Measurements from ENCODE around the gene CSF1. TPM values are rescaled to one million over a fixed set of nuclear protein-coding genes. Genes with fewer than 3 reads are reported as not detected.
"Not testable (repeated sequence)": the region's sequence is repeated elsewhere in the genome, so short reads cannot be mapped to it uniquely, and the experiment has no call there.

Gene CSF1
- total RNA-seq, 1 experiment from 2014 or later, result 12.9 TPM

DNA sequence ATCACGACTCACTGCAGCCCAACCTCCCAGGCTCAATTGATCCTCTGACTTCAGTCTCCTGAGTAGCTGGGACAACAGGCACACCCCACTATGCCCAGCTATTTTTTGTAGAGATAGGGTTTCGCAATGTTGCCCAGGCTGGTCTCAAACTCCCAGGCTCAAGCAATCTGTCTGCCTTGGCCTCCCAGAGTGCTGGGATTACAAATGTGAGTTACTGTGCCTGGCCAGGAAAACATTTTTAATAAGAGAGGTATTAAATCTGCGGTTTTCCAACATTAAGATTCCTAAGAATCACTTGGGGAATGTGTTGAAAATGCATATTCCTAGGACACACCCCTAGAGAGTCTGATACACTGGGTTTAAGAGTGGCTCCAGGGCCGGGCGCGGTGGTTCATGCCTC is 8.7 kb downstream of the CSF1 start:
- no peak for DNase-seq (ENCODE audit: low read depth)

DNA sequence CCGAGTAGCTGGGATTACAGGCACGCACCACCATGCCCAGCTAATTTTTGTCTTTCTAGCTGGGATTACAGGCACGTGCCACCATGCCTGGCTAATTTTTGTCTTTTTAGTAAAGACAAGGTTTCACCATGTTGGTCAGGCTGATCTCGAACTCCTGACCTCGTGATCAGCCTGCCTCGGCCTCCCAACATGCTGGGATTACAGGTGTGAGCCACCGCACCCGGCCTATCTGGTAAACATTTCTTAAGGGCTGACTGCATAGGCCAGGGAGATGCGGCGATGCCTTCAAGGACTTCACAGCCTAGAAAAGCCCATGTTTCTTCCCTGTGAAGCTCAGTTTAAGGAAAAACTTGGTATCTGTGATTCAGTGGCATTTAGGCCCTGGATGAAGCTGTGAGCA is 9.7 kb downstream of the CSF1 start:
- not testable (repeated sequence) for DNase-seq (ENCODE audit: low read depth)

DNA sequence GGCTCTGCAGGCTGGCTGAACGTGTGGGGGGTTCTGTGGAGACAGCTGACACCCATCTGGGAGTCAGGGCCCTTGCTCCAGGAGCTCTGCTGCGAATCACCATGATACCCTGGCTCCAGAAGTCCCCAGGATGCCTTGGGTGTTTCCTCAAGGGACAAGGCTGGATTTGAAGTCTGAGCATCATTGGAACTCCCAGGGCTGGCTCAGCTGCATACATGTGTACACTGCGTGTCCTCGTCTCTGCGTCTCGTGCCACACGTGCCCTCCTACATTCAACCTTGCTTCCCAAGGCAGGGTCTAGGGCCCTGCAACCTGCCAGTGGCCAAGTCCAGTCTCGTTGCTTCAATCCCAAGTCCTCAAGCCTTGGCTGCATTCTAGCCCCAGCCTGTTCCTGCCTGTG is 11.7 kb downstream of the CSF1 start:
- DNase-seq (ENCODE audit: low read depth), result no peak

DNA sequence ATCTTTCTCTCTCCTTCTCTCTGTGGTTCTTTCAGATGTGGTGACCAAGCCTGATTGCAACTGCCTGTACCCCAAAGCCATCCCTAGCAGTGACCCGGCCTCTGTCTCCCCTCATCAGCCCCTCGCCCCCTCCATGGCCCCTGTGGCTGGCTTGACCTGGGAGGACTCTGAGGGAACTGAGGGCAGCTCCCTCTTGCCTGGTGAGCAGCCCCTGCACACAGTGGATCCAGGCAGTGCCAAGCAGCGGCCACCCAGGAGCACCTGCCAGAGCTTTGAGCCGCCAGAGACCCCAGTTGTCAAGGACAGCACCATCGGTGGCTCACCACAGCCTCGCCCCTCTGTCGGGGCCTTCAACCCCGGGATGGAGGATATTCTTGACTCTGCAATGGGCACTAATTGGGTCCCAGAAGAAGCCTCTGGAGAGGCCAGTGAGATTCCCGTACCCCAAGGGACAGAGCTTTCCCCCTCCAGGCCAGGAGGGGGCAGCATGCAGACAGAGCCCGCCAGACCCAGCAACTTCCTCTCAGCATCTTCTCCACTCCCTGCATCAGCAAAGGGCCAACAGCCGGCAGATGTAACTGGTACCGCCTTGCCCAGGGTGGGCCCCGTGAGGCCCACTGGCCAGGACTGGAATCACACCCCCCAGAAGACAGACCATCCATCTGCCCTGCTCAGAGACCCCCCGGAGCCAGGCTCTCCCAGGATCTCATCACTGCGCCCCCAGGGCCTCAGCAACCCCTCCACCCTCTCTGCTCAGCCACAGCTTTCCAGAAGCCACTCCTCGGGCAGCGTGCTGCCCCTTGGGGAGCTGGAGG is 12.7 kb downstream of the CSF1 start:
- peak; percentile 56 for DNase-seq (ENCODE audit: low read depth)

DNA sequence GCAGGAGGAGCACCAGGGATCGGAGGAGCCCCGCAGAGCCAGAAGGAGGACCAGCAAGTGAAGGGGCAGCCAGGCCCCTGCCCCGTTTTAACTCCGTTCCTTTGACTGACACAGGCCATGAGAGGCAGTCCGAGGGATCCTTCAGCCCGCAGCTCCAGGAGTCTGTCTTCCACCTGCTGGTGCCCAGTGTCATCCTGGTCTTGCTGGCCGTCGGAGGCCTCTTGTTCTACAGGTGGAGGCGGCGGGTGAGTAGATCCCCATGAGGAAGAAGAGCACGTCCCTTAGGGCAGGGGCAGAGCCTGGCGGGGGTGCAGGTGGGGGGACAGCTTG is 13.3 kb downstream of the CSF1 start:
- no peak for DNase-seq (ENCODE audit: low read depth)

DNA sequence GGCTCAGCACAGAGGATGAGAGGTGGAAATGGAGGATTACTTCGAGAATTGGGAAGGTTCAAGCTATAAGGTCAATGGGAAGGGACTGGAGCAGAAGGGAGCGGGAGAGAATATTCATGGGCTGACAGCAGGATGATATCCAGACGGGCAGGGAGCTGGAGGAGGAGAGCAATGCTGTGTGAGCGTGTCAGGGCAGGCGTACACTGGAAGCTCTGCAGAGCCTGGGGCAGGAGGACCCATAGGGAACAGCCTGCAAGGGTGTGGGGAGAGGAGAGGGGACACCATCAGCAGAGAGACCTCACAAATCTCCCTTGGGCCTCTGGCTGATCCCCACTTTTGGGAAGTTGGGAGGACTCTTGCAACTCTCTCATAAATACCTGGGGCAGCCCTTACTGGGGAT is 13.7 kb downstream of the CSF1 start:
- DNase-seq (ENCODE audit: low read depth), result no peak

DNA sequence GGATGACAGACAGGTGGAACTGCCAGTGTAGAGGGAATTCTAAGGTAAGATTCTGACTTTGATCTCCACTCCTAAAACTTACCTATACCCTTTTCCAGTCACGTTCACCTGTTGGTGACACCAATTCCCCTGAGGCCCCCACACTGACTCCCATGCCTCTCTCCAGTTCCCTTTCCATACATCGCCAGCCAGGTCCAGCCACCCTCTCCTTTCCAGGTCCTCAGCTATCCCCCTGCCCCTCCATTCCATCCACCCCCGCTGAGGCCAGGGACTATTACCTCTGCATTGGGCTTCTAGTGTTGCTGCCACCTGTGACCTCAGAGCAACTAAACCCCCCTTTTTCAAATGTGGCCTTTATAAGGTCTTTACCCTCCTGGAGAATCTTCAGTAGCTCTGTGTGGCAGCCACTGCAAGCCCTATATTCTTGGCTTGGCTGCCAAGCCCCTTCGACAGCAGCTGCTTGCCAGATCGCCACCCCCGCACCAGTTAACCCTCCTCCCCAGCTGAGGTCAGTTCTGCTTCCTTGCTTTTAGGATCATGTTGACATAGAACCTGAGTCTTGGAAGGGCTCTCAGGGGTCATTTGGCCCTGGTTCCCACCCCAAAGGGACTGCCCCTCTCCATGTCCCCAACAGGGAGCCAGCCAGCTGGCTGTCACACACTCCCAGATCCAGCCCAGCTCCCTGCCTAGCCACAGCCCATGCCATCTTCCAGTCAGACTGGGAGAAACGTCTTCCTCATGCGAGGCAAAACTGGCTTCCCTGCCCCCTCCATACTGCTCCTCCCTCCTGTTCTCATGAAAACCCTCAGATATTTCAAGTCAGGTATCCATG is 14.7 kb downstream of the CSF1 start:
- no peak for DNase-seq (ENCODE audit: low read depth)

DNA sequence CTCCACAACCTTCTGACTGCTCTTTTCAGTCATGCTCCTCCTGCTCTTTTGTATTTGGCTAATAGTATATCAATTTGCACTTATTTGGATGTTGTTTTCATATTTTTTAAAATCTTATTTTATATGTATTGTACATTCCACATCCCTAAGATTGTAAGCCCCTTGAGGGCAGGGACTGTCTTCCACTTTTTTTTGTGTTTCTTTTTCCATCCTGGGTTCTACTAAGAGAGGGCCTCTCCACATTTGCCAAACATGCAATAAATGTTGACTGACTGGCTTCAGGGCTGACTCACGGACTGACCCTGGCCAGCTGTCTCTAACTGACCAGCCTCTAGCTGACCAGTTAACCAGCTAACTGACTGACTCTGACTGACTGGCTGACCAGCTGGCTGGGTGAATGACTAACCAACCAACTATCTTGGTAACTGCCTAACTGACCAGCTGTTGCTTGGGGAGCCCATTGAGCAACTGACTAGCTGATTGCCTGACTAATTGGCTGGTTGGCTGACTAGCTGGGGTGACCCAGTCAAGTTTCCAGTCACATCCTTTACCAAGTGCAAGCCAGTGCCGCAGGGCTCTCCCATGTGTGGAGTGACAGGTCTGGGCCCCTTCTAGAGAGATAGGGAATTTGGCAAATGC is 16.1 kb downstream of the CSF1 start:
- DNase-seq (ENCODE audit: low read depth), result peak; percentile 43

DNA sequence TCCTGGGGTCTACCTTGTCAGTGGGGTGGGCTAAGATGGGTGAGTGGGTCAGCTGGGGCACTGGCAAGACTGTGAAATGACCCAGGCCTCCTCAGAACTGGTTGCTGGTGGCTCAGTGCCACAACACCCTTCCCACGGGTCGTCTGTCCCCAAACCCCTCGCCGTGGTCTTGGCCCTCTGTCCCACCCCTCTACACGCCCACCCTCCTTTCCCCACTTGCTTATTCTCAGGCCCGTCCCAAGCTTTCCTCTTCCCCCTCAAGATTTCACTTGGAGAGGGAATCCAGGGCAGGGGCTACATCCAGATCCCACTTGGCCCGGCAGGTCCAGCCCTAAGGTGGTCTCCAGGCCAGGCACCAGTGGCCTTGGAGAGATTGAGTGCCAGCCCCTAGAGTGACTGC is 16.7 kb downstream of the CSF1 start:
- DNase-seq (ENCODE audit: low read depth), result no peak

DNA sequence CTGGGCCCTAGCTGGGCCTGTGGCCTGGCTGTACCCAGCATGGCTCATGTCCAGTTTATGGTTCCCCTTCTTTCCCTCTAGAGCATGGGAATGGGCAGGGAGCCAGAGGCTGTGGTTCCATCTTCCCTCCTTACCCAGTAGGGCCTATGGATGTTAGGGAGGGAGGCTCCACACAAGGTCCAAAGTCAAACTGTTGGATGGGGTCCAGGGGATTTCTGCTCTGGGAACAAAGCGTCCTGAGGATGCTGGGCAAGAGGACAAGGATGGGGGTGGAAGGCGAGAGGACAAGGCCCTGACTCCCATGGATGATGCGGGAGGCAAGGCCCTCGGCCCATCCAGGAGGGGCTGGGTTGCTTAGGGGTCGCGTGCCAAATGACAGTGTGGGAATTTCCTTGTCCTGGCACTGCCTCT is 17.3 kb downstream of the CSF1 start:
- peak; percentile 48 for DNase-seq (ENCODE audit: low read depth)

DNA sequence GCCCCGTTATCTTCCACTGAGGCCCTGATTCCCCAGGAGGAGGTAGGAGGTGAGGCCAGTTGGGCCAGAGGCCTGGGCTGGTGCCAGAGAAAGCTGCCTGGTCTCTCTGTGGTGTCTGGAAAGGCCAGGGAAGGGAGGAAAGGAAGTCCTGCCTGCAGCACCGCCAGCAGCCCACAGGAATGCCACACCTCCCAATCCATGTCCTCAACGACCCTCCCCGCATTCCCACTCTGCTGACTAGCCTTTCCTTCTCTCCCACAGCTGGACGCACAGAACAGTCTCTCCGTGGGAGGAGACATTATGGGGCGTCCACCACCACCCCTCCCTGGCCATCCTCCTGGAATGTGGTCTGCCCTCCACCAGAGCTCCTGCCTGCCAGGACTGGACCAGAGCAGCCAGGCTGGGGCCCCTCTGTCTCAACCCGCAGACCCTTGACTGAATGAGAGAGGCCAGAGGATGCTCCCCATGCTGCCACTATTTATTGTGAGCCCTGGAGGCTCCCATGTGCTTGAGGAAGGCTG is 18.0 kb downstream of the CSF1 start:
- peak; percentile 45 for DNase-seq (ENCODE audit: low read depth)

DNA sequence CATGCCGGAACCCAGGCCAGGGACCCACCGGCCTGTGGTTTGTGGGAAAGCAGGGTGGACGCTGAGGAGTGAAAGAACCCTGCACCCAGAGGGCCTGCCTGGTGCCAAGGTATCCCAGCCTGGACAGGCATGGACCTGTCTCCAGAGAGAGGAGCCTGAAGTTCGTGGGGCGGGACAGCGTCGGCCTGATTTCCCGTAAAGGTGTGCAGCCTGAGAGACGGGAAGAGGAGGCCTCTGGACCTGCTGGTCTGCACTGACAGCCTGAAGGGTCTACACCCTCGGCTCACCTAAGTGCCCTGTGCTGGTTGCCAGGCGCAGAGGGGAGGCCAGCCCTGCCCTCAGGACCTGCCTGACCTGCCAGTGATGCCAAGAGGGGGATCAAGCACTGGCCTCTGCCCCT is 18.5 kb downstream of the CSF1 start:
- DNase-seq (ENCODE audit: low read depth), result no peak

DNA sequence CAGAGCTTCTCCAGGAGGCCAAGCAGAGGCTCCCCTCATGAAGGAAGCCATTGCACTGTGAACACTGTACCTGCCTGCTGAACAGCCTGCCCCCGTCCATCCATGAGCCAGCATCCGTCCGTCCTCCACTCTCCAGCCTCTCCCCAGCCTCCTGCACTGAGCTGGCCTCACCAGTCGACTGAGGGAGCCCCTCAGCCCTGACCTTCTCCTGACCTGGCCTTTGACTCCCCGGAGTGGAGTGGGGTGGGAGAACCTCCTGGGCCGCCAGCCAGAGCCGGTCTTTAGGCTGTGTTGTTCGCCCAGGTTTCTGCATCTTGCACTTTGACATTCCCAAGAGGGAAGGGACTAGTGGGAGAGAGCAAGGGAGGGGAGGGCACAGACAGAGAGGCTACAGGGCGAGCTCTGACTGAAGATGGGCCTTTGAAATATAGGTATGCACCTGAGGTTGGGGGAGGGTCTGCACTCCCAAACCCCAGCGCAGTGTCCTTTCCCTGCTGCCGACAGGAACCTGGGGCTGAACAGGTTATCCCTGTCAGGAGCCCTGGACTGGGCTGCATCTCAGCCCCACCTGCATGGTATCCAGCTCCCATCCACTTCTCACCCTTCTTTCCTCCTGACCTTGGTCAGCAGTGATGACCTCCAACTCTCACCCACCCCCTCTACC is 19.1 kb downstream of the CSF1 start:
- DNase-seq (ENCODE audit: low read depth), result no peak

DNA sequence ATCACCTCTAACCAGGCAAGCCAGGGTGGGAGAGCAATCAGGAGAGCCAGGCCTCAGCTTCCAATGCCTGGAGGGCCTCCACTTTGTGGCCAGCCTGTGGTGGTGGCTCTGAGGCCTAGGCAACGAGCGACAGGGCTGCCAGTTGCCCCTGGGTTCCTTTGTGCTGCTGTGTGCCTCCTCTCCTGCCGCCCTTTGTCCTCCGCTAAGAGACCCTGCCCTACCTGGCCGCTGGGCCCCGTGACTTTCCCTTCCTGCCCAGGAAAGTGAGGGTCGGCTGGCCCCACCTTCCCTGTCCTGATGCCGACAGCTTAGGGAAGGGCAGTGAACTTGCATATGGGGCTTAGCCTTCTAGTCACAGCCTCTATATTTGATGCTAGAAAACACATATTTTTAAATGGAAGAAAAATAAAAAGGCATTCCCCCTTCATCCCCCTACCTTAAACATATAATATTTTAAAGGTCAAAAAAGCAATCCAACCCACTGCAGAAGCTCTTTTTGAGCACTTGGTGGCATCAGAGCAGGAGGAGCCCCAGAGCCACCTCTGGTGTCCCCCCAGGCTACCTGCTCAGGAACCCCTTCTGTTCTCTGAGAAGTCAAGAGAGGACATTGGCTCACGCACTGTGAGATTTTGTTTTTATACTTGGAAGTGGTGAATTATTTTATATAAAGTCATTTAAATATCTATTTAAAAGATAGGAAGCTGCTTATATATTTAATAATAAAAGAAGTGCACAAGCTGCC is 19.8 kb downstream of the CSF1 start:
- no peak for DNase-seq (ENCODE audit: low read depth)

DNA sequence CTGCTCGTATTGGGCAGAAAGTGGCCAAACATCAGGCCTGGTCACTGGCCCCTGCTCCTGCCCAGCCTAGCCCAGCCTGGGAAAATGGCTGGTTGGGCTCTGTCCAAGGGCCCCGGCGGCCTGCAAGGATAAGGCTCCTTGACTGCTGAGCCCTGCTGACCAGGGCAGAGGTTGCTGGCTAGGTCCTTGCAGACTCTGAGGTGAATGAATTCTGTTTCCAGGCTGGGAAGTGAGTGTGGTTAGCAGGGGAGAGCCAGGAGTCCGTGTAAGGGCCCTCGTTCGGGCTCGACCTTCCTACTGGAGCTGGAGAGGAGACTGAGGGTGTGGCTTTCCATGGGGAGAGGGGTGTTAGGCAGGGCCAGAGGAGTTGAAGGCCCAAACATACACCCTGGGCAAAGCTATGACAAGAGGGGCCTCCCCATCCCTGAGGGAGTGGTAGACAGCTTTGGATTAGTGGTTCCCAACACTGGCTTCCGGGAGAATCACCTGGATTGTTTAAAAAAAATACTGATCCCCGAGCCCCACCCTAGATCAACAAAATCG is 20.6 kb downstream of the CSF1 start:
- DNase-seq (ENCODE audit: low read depth), result no peak

DNA sequence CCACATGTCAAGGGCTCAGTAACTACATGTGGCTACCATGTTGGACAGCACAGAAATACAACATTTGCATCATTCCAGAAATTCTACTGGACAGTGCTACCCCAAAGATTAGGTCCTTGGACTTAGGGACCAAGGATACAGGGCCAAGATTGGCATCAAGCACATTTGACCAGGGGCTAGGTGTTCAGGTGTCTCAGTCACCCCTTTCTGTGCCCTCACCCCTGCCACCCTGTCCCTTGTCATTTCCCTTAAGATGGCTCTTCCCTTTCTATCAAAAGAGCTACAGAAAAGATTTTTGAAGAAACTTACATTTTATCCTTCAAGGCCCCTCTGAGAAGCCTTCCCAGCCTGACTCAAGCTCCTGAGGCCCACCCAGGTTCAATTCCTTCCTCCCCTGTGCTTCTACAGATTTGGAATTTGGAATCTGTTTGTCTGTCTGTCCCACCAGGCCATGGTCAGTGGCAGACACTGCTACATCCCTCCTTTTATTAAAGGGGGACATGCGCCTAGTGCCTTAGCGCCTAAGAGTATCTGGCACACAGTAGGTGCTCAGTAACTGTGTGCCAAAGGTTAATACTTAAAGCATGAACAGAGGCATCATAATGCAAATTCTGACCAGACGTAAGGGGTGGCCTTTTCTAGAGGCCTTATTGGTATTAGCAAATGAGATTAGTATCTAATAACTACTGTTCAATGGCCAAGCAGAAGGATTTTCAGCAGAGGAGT is 21.4 kb downstream of the CSF1 start:
- no peak for DNase-seq (ENCODE audit: low read depth)

DNA sequence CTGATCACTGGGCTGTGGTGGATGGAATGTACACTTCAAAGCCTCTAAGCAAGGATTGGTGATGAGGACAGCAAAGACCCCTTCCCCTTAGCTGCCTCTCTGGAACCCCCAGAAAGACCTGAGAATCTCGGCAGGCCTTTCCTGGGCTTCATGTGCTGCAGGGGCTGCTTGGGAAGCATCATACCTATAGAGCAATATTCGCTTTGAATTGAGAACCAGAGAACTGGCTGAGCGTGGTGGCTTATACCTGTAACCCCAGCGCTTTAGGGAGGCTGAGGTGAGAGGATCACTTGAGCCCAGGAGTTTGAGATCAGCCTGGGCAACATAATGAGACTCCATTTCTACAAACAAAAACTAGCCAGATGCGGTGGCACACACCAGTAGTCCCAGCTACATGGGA is 22.0 kb downstream of the CSF1 start:
- no peak for DNase-seq (ENCODE audit: low read depth)

DNA sequence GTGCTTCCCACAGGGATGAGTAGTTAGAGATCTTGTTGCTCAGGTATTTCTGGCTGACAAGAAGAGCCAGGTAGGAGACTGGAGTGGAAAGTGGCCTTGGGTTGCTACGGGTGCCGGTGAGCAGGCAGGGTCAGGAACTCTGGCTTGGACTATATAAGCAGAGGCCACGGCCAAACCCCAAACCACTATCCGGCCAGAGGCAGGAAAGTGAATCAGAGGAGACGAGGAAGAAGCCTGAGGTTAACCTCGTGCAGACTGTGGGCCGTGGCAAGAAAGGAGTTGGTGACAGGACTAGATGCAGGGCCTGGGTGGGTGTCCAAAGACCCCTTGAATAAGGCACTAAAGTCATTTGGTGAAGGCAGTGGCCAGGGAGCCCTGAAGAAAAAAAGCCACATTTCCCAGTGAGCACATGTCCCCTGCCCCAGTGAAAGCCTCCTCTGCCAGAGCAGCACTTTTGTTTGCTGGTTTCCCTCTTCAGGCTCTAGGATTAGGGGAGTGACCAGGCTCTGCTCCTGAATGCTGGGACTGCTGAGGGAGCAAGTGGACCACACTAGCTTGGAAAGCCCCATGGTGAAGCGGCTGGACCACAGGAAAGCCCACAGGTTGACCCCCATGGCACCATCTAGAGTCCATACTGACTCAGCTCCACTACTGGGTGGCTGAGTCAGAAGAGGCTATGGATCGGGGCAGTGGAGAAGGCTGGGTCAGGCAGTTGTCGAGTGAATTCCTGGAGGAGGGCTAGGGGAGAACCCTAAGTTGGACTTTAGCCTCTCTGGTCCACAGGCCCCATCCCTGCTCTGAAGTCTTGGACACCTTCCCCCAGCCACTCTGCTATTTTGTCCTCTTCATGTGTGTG is 23.4 kb downstream of the CSF1 start:
- DNase-seq (ENCODE audit: low read depth), result peak; percentile 67

DNA sequence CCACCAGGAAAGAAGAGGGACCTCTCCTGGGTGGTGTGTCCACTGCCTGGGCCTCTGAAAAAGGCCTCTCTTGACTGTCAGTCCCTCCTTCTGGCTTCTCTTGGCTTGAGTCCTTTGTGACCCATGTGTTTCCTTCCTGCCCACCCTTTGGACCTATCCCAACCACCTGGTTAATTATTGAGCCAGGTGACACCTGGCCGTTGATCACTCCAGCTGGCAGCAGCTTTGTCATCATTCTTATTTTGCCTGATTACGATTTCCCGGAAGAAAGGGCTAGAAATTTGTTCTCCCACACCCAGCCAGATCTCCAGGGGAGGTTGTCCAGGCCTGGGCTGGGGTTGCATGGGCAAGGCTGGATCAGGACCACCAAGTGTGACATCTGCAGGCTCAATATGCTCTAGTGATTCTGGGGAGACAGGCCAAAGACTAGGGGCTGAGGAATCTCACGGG is 24.8 kb downstream of the CSF1 start:
- DNase-seq (ENCODE audit: low read depth), result no peak

All from Daoy (cell line).